ENCODE measurements around the gene PROM1.

DNA sequence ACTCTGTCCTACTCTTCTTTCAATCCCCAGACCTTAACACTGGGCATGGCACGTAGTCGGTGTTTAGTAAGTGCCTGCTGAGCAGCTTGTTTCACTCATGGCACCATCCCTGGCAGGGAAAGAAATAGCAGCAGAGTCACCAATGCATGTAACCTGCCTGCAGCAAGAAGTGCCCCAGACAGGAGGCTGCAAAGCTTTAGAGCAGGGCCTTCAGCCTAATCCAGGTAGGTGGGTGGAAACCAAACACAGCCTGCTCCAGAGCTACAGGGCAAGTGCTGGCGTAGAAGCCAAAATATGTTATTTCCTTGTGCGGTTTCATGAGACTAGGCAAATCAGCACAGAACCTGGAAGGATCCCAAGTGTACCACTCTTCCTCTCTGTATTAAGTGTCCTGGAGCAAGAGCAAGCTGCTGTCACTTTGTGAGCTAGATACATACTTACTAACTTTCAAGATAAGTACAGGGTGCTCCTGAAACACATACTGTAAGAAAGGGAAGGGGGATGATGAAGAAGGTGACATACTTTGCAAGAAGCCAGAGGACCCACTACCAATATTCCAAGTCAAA, 5.5 kb downstream of the PROM1 start:
- TF ChIP-seq ZNF561 (tag by site-specific recombination; IDR thresholded peaks at IDR 0.05; ENCODE audit: borderline replicate concordance) (no peak), ZNF501 (tag by site-specific recombination; IDR thresholded peaks at IDR 0.05) (no peak), ZBTB1 (tag by site-specific recombination; IDR thresholded peaks at IDR 0.05) (no peak), REPIN1 (tag by site-specific recombination; IDR thresholded peaks at IDR 0.05; ENCODE audit: low read depth) (no peak), ZNF776 (tag by site-specific recombination; IDR thresholded peaks at IDR 0.05; ENCODE audit: borderline replicate concordance) (no peak), GLIS2 (tag by site-specific recombination; IDR thresholded peaks at IDR 0.05) (no peak), ZNF530 (tag by site-specific recombination; IDR thresholded peaks at IDR 0.05; ENCODE audit: low read depth) (no peak), ZNF366 (tag by site-specific recombination; conservative IDR thresholded peaks at IDR 0.05) (no peak), ZNF221 (tag by site-specific recombination; IDR thresholded peaks at IDR 0.05; ENCODE audit: borderline replicate concordance) (no peak)
- TF ChIP-seq, protein P1, sequence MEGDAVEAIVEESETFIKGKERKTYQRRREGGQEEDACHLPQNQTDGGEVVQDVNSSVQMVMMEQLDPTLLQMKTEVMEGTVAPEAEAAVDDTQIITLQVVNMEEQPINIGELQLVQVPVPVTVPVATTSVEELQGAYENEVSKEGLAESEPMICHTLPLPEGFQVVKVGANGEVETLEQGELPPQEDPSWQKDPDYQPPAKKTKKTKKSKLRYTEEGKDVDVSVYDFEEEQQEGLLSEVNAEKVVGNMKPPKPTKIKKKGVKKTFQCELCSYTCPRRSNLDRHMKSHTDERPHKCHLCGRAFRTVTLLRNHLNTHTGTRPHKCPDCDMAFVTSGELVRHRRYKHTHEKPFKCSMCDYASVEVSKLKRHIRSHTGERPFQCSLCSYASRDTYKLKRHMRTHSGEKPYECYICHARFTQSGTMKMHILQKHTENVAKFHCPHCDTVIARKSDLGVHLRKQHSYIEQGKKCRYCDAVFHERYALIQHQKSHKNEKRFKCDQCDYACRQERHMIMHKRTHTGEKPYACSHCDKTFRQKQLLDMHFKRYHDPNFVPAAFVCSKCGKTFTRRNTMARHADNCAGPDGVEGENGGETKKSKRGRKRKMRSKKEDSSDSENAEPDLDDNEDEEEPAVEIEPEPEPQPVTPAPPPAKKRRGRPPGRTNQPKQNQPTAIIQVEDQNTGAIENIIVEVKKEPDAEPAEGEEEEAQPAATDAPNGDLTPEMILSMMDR (tag by site-specific recombination; IDR thresholded peaks at IDR 0.05) = no peak
- TF ChIP-seq, protein P2, sequence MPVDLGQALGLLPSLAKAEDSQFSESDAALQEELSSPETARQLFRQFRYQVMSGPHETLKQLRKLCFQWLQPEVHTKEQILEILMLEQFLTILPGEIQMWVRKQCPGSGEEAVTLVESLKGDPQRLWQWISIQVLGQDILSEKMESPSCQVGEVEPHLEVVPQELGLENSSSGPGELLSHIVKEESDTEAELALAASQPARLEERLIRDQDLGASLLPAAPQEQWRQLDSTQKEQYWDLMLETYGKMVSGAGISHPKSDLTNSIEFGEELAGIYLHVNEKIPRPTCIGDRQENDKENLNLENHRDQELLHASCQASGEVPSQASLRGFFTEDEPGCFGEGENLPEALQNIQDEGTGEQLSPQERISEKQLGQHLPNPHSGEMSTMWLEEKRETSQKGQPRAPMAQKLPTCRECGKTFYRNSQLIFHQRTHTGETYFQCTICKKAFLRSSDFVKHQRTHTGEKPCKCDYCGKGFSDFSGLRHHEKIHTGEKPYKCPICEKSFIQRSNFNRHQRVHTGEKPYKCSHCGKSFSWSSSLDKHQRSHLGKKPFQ (tag by site-specific recombination; IDR thresholded peaks at IDR 0.05) = no peak
- TF ChIP-seq, protein P3, sequence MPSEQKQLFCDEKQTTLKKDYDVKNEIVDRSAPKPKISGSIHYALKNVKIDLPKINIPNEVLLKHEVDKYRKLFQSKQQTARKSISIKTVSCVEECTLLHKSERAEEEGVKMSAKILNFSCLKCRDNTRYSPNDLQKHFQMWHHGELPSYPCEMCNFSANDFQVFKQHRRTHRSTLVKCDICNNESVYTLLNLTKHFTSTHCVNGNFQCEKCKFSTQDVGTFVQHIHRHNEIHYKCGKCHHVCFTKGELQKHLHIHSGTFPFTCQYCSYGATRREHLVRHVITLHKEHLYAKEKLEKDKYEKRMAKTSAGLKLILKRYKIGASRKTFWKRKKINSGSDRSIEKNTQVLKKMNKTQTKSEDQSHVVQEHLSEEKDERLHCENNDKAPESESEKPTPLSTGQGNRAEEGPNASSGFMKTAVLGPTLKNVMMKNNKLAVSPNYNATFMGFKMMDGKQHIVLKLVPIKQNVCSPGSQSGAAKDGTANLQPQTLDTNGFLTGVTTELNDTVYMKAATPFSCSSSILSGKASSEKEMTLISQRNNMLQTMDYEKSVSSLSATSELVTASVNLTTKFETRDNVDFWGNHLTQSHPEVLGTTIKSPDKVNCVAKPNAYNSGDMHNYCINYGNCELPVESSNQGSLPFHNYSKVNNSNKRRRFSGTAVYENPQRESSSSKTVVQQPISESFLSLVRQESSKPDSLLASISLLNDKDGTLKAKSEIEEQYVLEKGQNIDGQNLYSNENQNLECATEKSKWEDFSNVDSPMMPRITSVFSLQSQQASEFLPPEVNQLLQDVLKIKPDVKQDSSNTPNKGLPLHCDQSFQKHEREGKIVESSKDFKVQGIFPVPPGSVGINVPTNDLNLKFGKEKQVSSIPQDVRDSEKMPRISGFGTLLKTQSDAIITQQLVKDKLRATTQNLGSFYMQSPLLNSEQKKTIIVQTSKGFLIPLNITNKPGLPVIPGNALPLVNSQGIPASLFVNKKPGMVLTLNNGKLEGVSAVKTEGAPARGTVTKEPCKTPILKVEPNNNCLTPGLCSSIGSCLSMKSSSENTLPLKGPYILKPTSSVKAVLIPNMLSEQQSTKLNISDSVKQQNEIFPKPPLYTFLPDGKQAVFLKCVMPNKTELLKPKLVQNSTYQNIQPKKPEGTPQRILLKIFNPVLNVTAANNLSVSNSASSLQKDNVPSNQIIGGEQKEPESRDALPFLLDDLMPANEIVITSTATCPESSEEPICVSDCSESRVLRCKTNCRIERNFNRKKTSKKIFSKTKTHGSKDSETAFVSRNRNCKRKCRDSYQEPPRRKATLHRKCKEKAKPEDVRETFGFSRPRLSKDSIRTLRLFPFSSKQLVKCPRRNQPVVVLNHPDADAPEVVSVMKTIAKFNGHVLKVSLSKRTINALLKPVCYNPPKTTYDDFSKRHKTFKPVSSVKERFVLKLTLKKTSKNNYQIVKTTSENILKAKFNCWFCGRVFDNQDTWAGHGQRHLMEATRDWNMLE (tag by site-specific recombination; conservative IDR thresholded peaks at IDR 0.05; ENCODE audit: low read depth) = no peak
